CD4-positive, CD25-positive, alpha-beta regulatory T cell (primary cell): Measurements from ENCODE around the gene TTL. TPM values are rescaled to one million over a fixed set of nuclear protein-coding genes. Genes with fewer than 3 reads are reported as not detected.
"Not testable (repeated sequence)": the region's sequence is repeated elsewhere in the genome, so short reads cannot be mapped to it uniquely, and the experiment has no call there.

Experiments
- ATAC-seq, 2 donors: fragments of 150-1000 bp; cut with Tn5 transposase; one replicate each; pipeline ENCODE4 v1.10.0; 2021; ENCODE audit warnings: low read depth in 2 of 2, moderate number of reproducible peaks in 2 of 2, moderate library complexity in 1 of 2
- DNase-seq, 3 donors: peaks; one replicate each; pipeline versions ENCODE4 v3.0.0 to v3.0.0-alpha.2; 2012 to 2022; ENCODE audit warnings: mixed read lengths in 1 of 3
- H3K27ac ChIP-seq: one replicate; pipeline ENCODE4 v1.7.0; 2013; ENCODE audit warnings: mild to moderate bottlenecking, low read length; ENCODE audit not compliant: insufficient read depth, poor library complexity, severe bottlenecking
- H3K27me3 ChIP-seq: one replicate; pipeline ENCODE4 v1.7.0; 2013; ENCODE audit warnings: low read length; ENCODE audit not compliant: control insufficient read depth, insufficient read depth
- H3K36me3 ChIP-seq: one replicate; pipeline ENCODE4 v1.7.0; 2013; ENCODE audit warnings: mild to moderate bottlenecking, low read length, moderate library complexity; ENCODE audit not compliant: control insufficient read depth, insufficient read depth
- H3K4me1 ChIP-seq: 2 replicates; pipeline ENCODE4 v1.7.0; 2013; ENCODE audit warnings: mild to moderate bottlenecking, low read length; ENCODE audit not compliant: insufficient read depth, control insufficient read depth, poor library complexity, severe bottlenecking
- H3K4me3 ChIP-seq: one replicate; pipeline ENCODE4 v1.7.0; 2013; ENCODE audit warnings: low read depth, mild to moderate bottlenecking, low read length, moderate library complexity
- H3K9me3 ChIP-seq, 2 experiments: 1 replicate in 1 of 2; 2 replicates in 1 of 2; pipeline ENCODE4 v1.7.0; 2013; ENCODE audit warnings: low read length in 2 of 2, mild to moderate bottlenecking in 1 of 2, moderate library complexity in 1 of 2; ENCODE audit not compliant: control insufficient read depth in 2 of 2
- H3K27ac Mint-ChIP-seq, 3 donors: one replicate each; pipeline ENCODE4 v1.8.0; 2020 to 2022; ENCODE audit warnings: mild to moderate bottlenecking in 3 of 3, mixed read lengths in 3 of 3, moderate library complexity in 2 of 3
- H3K27me3 Mint-ChIP-seq: one replicate; pipeline ENCODE4 v1.8.0; 2022; ENCODE audit warnings: mild to moderate bottlenecking, mixed read lengths
- H3K36me3 Mint-ChIP-seq: one replicate; pipeline ENCODE4 v1.8.0; 2020; ENCODE audit warnings: mixed read lengths
- H3K4me1 Mint-ChIP-seq, 4 donors: one replicate each; pipeline ENCODE4 v1.8.0; 2020 to 2022; ENCODE audit warnings: mixed read lengths in 4 of 4, mild to moderate bottlenecking in 1 of 4
- H3K4me3 Mint-ChIP-seq, 4 donors: one replicate each; pipeline ENCODE4 v1.8.0; 2020 to 2022; ENCODE audit warnings: mild to moderate bottlenecking in 4 of 4, mixed read lengths in 4 of 4, moderate library complexity in 3 of 4
- H3K9me3 Mint-ChIP-seq, 7 donors: one replicate each; pipeline ENCODE4 v1.8.0; 2020 to 2022; ENCODE audit warnings: mixed read lengths in 7 of 7, mild to moderate bottlenecking in 3 of 7, moderate library complexity in 2 of 7
- polyA plus RNA-seq, 4 donors: library from polyadenylated mRNA; unstranded; fragments of 300-500 nt; fragmentation: Illumina TruSeq; gene quantifications; one replicate each; pipeline ENCODE4 v1.2.3, GENCODE V29; 2021
- total RNA-seq: library from RNA; stranded (reverse); gene quantifications from one replicate; pipeline ENCODE4 v1.2.3, GENCODE V29; 2022

Gene TTL
- total RNA-seq (32.5 TPM), polyA plus RNA-seq (1 to 10 TPM; 2.0 to 6.3 (median 5.0) TPM)

GRCh38 chr2:112481528-112482233 lies at the start of gene TTL:
TSS of gene TTL (plus strand) at chr2:112482156. CDS start at chr2:112482345, 189 bp downstream.
- ATAC-seq (peak; percentile 80), DNase-seq (peak; percentile 78 to 80 (median 78))
- Mint-ChIP-seq H3K4me3 (peak within 1 kb of the TSS; percentile 96 to 99 (median 98)), H3K36me3 (peaks cover 7% of the 10 kb centered on the region), H3K27me3 (peaks cover 7% of the 10 kb centered on the region), H3K4me1 (peaks cover 15 to 44% (median 28%) of the 10 kb centered on the region in 4 donors), H3K9me3 (peaks cover 0 to 1% (median 0%) of the 10 kb centered on the region in 7 donors), H3K27ac (peak within 1 kb of the TSS; percentile 86 to 97 (median 92))
- no peaks in the 10 kb centered on the region for H3K36me3 ChIP-seq
- peak within 1 kb of the TSS; percentile 80 for H3K27ac ChIP-seq
- H3K9me3 ChIP-seq = no peaks in the 10 kb centered on the region
- peaks cover 30% of the 10 kb centered on the region for H3K4me1 ChIP-seq
- H3K27me3 ChIP-seq = no peaks in the 10 kb centered on the region
- peak within 1 kb of the TSS; percentile 94 for H3K4me3 ChIP-seq

GRCh38 chr2:112432390-112432734 lies 49.6 kb upstream of the TTL start:
- H3K27ac Mint-ChIP-seq = peak overlapping the region in 2 of 3 donors; percentile 75 to 89
- H3K4me3 Mint-ChIP-seq = peak overlapping the region; percentile 71 to 87 (median 80)
- not testable (repeated sequence) for H3K36me3 Mint-ChIP-seq, H3K36me3 ChIP-seq, H3K9me3 Mint-ChIP-seq, H3K27ac ChIP-seq, H3K27me3 Mint-ChIP-seq, ATAC-seq, H3K27me3 ChIP-seq, H3K9me3 ChIP-seq, H3K4me1 ChIP-seq
- peaks cover 9 to 22% (median 16%) of the 10 kb centered on the region in 4 donors for H3K4me1 Mint-ChIP-seq
- H3K4me3 ChIP-seq = peak overlapping the region; percentile 31
- peak in 2 of 3 donors; percentile 12 to 15 for DNase-seq

GRCh38 chr2:112432735-112433479 lies 49.0 kb upstream of the TTL start:
- H3K9me3 Mint-ChIP-seq, H3K27me3 ChIP-seq, H3K4me1 ChIP-seq, H3K36me3 Mint-ChIP-seq, H3K9me3 ChIP-seq, H3K36me3 ChIP-seq, H3K4me3 ChIP-seq: not testable (repeated sequence)
- Mint-ChIP-seq H3K4me3 (peak overlapping the region; percentile 78 to 87 (median 82)), H3K27me3 (peaks cover 14% of the 10 kb centered on the region), H3K4me1 (peaks cover 10 to 22% (median 16%) of the 10 kb centered on the region in 4 donors), H3K27ac (peak overlapping the region in 2 of 3 donors; percentile 75 to 89)
- peak; percentile 48 for ATAC-seq
- DNase-seq = peak in 2 of 3 donors; percentile 34 to 53
- H3K27ac ChIP-seq = peak overlapping the region; percentile 66

- peak within 1 kb of the TSS in 2 of 3 donors; percentile 75 to 89 for H3K27ac Mint-ChIP-seq
- not testable (repeated sequence) for H3K27me3 ChIP-seq, H3K36me3 Mint-ChIP-seq, H3K9me3 Mint-ChIP-seq, H3K4me3 ChIP-seq, H3K9me3 ChIP-seq, H3K4me1 ChIP-seq, H3K36me3 ChIP-seq
- H3K4me1 Mint-ChIP-seq = peaks cover 13 to 23% (median 19%) of the 10 kb centered on the region in 4 donors
- H3K27me3 Mint-ChIP-seq = peaks cover 19% of the 10 kb centered on the region
- DNase-seq (peak; percentile 80 to 92 (median 90)), ATAC-seq (peak; percentile 99)
- H3K4me3 Mint-ChIP-seq = peak within 1 kb of the TSS; percentile 78 to 87 (median 82)
- peak within 1 kb of the TSS; percentile 66 for H3K27ac ChIP-seq
These were observed 48.5 kb upstream of the TTL start, which contains the start of gene RGPD8 for GRCh38 chr2:112433480-112433879. TSS of gene RGPD8 (minus strand) at chr2:112433645. CDS start at chr2:112433453, 192 bp downstream.

- Histone ChIP-seq H3K9me3 (no peaks in the 10 kb centered on the region), H3K4me3 (no peak overlapping the region), H3K4me1 (no peaks in the 10 kb centered on the region), H3K36me3 (no peaks in the 10 kb centered on the region), H3K27ac (no peak overlapping the region), H3K27me3 (no peaks in the 10 kb centered on the region)
- H3K36me3 Mint-ChIP-seq = no peaks in the 10 kb centered on the region
- ATAC-seq (no peak), DNase-seq (no peak)
- H3K9me3 Mint-ChIP-seq = no peaks in the 10 kb centered on the region
- peak overlapping the region in 2 of 4 donors; percentile 32 to 52 for H3K4me3 Mint-ChIP-seq
- peaks cover 25% of the 10 kb centered on the region for H3K27me3 Mint-ChIP-seq
- H3K27ac Mint-ChIP-seq = peak overlapping the region in 1 of 3 donors; percentile 67
- H3K4me1 Mint-ChIP-seq = peaks cover 13 to 24% (median 20%) of the 10 kb centered on the region in 4 donors
These were observed 47.8 kb upstream of the TTL start for GRCh38 chr2:112433932-112434730.

- H3K4me1 ChIP-seq, H3K36me3 ChIP-seq, ATAC-seq, H3K9me3 Mint-ChIP-seq, H3K27ac ChIP-seq, H3K27me3 ChIP-seq, DNase-seq, H3K36me3 Mint-ChIP-seq, H3K27ac Mint-ChIP-seq, H3K9me3 ChIP-seq, H3K4me3 ChIP-seq, H3K4me3 Mint-ChIP-seq: not testable (repeated sequence)
- Mint-ChIP-seq H3K4me1 (peaks cover 10 to 22% (median 18%) of the 10 kb centered on the region in 4 donors), H3K27me3 (peaks cover 32% of the 10 kb centered on the region)
These were observed 46.9 kb upstream of the TTL start for GRCh38 chr2:112434890-112435715.
